Activated CD4-positive, alpha-beta T cell treated with anti-CD3 and anti-CD28 coated beads for 36 hours (primary cell): Measurements from ENCODE around the gene SMIM26. TPM values are rescaled to one million over a fixed set of nuclear protein-coding genes. Genes with fewer than 3 reads are reported as not detected.

Experiments used
- ATAC-seq: fragments of 200-7000 bp; cut with Tn5 transposase; one replicate; pipeline ENCODE4 v1.10.0; 2021; ENCODE audit warnings: mild to moderate bottlenecking, moderate library complexity
- CTCF ChIA-PET: fragments of 350-600 bp; sonication (Branson Sonifier 250); formaldehyde crosslinking; loops from one replicate; lab custom pipeline; 2021; ENCODE audit warnings: antibody characterized with exemption; lab: Charles Lee
- POLR2A ChIA-PET: fragments of 350-600 bp; sonication (Branson Sonifier 250); formaldehyde crosslinking; loops from one replicate; lab custom pipeline; 2021; ENCODE audit warnings: antibody characterized with exemption, inconsistent platforms; lab: Charles Lee
- DNase-seq: peaks from one replicate; pipeline ENCODE4 v3.0.0-alpha.2; 2020
- H3K27ac Mint-ChIP-seq: one replicate; pipeline ENCODE4 v1.8.0; 2021; ENCODE audit warnings: mixed read lengths
- H3K27me3 Mint-ChIP-seq: one replicate; pipeline ENCODE4 v1.8.0; 2021; ENCODE audit warnings: mixed read lengths
- H3K36me3 Mint-ChIP-seq: one replicate; pipeline ENCODE4 v1.8.0; 2021; ENCODE audit warnings: low read depth, mixed read lengths
- H3K4me1 Mint-ChIP-seq: one replicate; pipeline ENCODE4 v1.8.0; 2021; ENCODE audit warnings: mixed read lengths
- H3K4me3 Mint-ChIP-seq: one replicate; pipeline ENCODE4 v1.8.0; 2021; ENCODE audit warnings: mild to moderate bottlenecking, moderate library complexity, mixed read lengths
- H3K9me3 Mint-ChIP-seq: one replicate; pipeline ENCODE4 v1.8.0; 2021; ENCODE audit warnings: low read depth, mixed read lengths
- intact Hi-C, 2 experiments: fragments of 100-400 bp; cut with DNase I in 1 of 2; cut with micrococcal nuclease in 1 of 2; formaldehyde crosslinking; loops; one replicate each; pipeline versions ENCODE4 v1.14.2 to v1.15.1; 2022 to 2024; cut with DNase I, micrococcal nuclease
- total RNA-seq, 2 experiments: library from RNA; stranded (reverse); gene quantifications; one replicate each; pipeline ENCODE4 v1.2.3, GENCODE V29; 2021

The SMIM26 gene
- total RNA-seq, 2 experiments from 2014 or later, result 64.4 to 66.2 TPM

GRCh38 chr20:18580012-18580411 is 12.8 kb downstream of the SMIM26 start:
- Mint-ChIP-seq H3K4me1 (peaks cover 7% of the 10 kb centered on the region), H3K27ac (no peak overlapping the region), H3K27me3 (peaks cover 6% of the 10 kb centered on the region), H3K36me3 (no peaks in the 10 kb centered on the region), H3K4me3 (no peak overlapping the region), H3K9me3 (no peaks in the 10 kb centered on the region)
- POLR2A ChIA-PET, result no interaction called here
- CTCF ChIA-PET, result no interaction called here
- no peak for DNase-seq
- intact Hi-C loops, result loop anchor here in 1 of 2 experiments (10.0 kb wide), 1 partner anchor 165 kb away; no protein-coding TSS in a partner anchor
- ATAC-seq, result no peak

- DNase-seq, result no peak
- Mint-ChIP-seq H3K4me3 (no peak overlapping the region), H3K36me3 (no peaks in the 10 kb centered on the region), H3K9me3 (no peaks in the 10 kb centered on the region), H3K27ac (no peak overlapping the region), H3K27me3 (peaks cover 6% of the 10 kb centered on the region), H3K4me1 (peaks cover 23% of the 10 kb centered on the region)
- CTCF ChIA-PET, result interaction anchor here (0.6 to 1.6 kb wide), 3 partner anchors 16 to 348 kb away, joined by 3 to 4 read pairs (median 3); partner anchors contain the start of gene DZANK1
- intact Hi-C loops, result loop anchor here (5.0 to 10.0 kb wide), 3 partner anchors 170 to 448 kb away; partner anchors contain the start of genes KAT14 (in 1 of the 2) and PET117 (in 1 of the 2)
- POLR2A ChIA-PET, result interaction anchor here (0.7 kb wide), 1 partner anchor 886 kb away, joined by 6 read pairs; no protein-coding TSS in a partner anchor
- no peak for ATAC-seq
Observed at GRCh38 chr20:18585134-18585533, 17.9 kb downstream of the SMIM26 start.

- Mint-ChIP-seq H3K4me1 (peaks cover 25% of the 10 kb centered on the region), H3K4me3 (peak within 1 kb of the TSS; percentile 89), H3K27ac (peak within 1 kb of the TSS; percentile 82), H3K27me3 (peaks cover 6% of the 10 kb centered on the region), H3K36me3 (no peaks in the 10 kb centered on the region), H3K9me3 (no peaks in the 10 kb centered on the region)
- ChIA-PET CTCF (interaction anchor here (0.6 to 1.0 kb wide), 4 partner anchors 120 to 197 kb away, joined by 3 to 4 read pairs (median 3); no protein-coding TSS in a partner anchor), POLR2A (interaction anchor here (1.0 kb wide), 1 partner anchor 121 kb away, joined by 3 read pairs; the partner anchor contains the start of genes DZANK1 and POLR3F)
- intact Hi-C loops, result loop anchor here (1.0 to 10.0 kb wide), 10 partner anchors 21 to 1429 kb away; partner anchors contain the start of genes DZANK1 (in 2 of the 2), POLR3F (in 2 of the 2), SEC23B (in 2 of the 2) and SMIM26 (in 2 of the 2)
- DNase-seq (peak; percentile 96), ATAC-seq (peak; percentile 92)
Observed at GRCh38 chr20:18587665-18588573, 20.7 kb downstream of the SMIM26 start, which contains the start of gene DTD1. TSS of gene DTD1 (plus strand) at chr20:18588054. CDS start at chr20:18588073, 19 bp downstream.

- Mint-ChIP-seq H3K4me1 (peaks cover 25% of the 10 kb centered on the region), H3K36me3 (no peaks in the 10 kb centered on the region), H3K27me3 (peaks cover 6% of the 10 kb centered on the region), H3K27ac (peak overlapping the region; percentile 82), H3K9me3 (no peaks in the 10 kb centered on the region), H3K4me3 (peak overlapping the region; percentile 89)
- intact Hi-C loops, result loop anchor here (1.0 to 10.0 kb wide), 8 partner anchors 81 to 451 kb away; partner anchors contain the start of genes DZANK1 (in 1 of the 2), KAT14 (in 1 of the 2), PET117 (in 1 of the 2) and POLR3F (in 1 of the 2)
- DNase-seq (no peak), ATAC-seq (no peak)
- CTCF ChIA-PET, result interaction anchor here (0.5 to 1.0 kb wide), 5 partner anchors 40 to 198 kb away, joined by 3 to 4 read pairs (median 3); no protein-coding TSS in a partner anchor
- POLR2A ChIA-PET, result interaction anchor here (0.6 to 1.0 kb wide), 3 partner anchors 121 to 296 kb away, joined by 3 read pairs; partner anchors contain the start of genes DZANK1 and POLR3F
Observed at GRCh38 chr20:18588574-18588933, 21.3 kb downstream of the SMIM26 start.

- Mint-ChIP-seq H3K9me3 (no peaks in the 10 kb centered on the region), H3K27me3 (no peaks in the 10 kb centered on the region), H3K4me3 (peak overlapping the region; percentile 89), H3K4me1 (peaks cover 25% of the 10 kb centered on the region), H3K36me3 (peaks cover 3% of the 10 kb centered on the region), H3K27ac (peak overlapping the region; percentile 33)
- ChIA-PET POLR2A (no interaction called here), CTCF (interaction anchor here (0.6 to 1.2 kb wide), 3 partner anchors 24 to 314 kb away, joined by 3 to 4 read pairs (median 4); no protein-coding TSS in a partner anchor)
- DNase-seq, result no peak
- ATAC-seq, result no peak
- intact Hi-C loops, result loop anchor here (2.0 to 10.0 kb wide), 5 partner anchors 175 to 453 kb away; partner anchors contain the start of genes KAT14 (in 1 of the 2) and PET117 (in 1 of the 2)
Observed at GRCh38 chr20:18589941-18590674, 22.9 kb downstream of the SMIM26 start.

- intact Hi-C loops, result no loop called here
- no peaks in the 10 kb centered on the region for H3K9me3 Mint-ChIP-seq
- POLR2A ChIA-PET, result no interaction called here
- H3K36me3 Mint-ChIP-seq, result peaks cover 35% of the 10 kb centered on the region
- no peaks in the 10 kb centered on the region for H3K4me1 Mint-ChIP-seq
- CTCF ChIA-PET, result no interaction called here
- H3K27me3 Mint-ChIP-seq, result no peaks in the 10 kb centered on the region
- ATAC-seq (no peak), DNase-seq (no peak)
- H3K4me3 Mint-ChIP-seq, result no peak overlapping the region
- H3K27ac Mint-ChIP-seq, result no peak overlapping the region
Observed at GRCh38 chr20:18596270-18596669, 29.0 kb downstream of the SMIM26 start.

GRCh38 chr20:18609741-18610140 is 42.5 kb downstream of the SMIM26 start:
- CTCF ChIA-PET, result interaction anchor here (0.7 kb wide), 1 partner anchor 640 kb away, joined by 3 read pairs; no protein-coding TSS in a partner anchor
- ATAC-seq (no peak), DNase-seq (no peak)
- POLR2A ChIA-PET, result no interaction called here
- peaks cover 12% of the 10 kb centered on the region for H3K36me3 Mint-ChIP-seq
- no peaks in the 10 kb centered on the region for H3K9me3 Mint-ChIP-seq
- no peaks in the 10 kb centered on the region for H3K27me3 Mint-ChIP-seq
- peaks cover 5% of the 10 kb centered on the region for H3K4me1 Mint-ChIP-seq
- no peak overlapping the region for H3K4me3 Mint-ChIP-seq
- no peak overlapping the region for H3K27ac Mint-ChIP-seq
- intact Hi-C loops, result no loop called here

GRCh38 chr20:18611492-18611891 is 44.3 kb downstream of the SMIM26 start:
- Mint-ChIP-seq H3K4me1 (peaks cover 8% of the 10 kb centered on the region), H3K4me3 (no peak overlapping the region), H3K27ac (no peak overlapping the region), H3K27me3 (no peaks in the 10 kb centered on the region), H3K36me3 (peaks cover 12% of the 10 kb centered on the region), H3K9me3 (no peaks in the 10 kb centered on the region)
- no peak for DNase-seq
- CTCF ChIA-PET, result no interaction called here
- POLR2A ChIA-PET, result no interaction called here
- intact Hi-C loops, result no loop called here
- ATAC-seq, result no peak

- H3K4me1 Mint-ChIP-seq, result peaks cover 8% of the 10 kb centered on the region
- no peaks in the 10 kb centered on the region for H3K27me3 Mint-ChIP-seq
- CTCF ChIA-PET, result interaction anchor here (0.6 kb wide), 1 partner anchor 1868 kb away, joined by 3 read pairs; no protein-coding TSS in a partner anchor
- DNase-seq, result peak; percentile 39
- peaks cover 15% of the 10 kb centered on the region for H3K36me3 Mint-ChIP-seq
- ATAC-seq, result peak; percentile 95
- intact Hi-C loops, result loop anchor here in 1 of 2 experiments (1.0 kb wide), 1 partner anchor 46 kb away; the partner anchor contains the start of gene SMIM26
- H3K4me3 Mint-ChIP-seq, result no peak overlapping the region
- H3K9me3 Mint-ChIP-seq, result no peaks in the 10 kb centered on the region
- POLR2A ChIA-PET, result no interaction called here
- no peak overlapping the region for H3K27ac Mint-ChIP-seq
Observed at GRCh38 chr20:18613553-18613952, 46.3 kb downstream of the SMIM26 start.

- intact Hi-C loops, result no loop called here
- no peaks in the 10 kb centered on the region for H3K27me3 Mint-ChIP-seq
- H3K27ac Mint-ChIP-seq, result peak overlapping the region; percentile 26
- ChIA-PET CTCF (no interaction called here), POLR2A (no interaction called here)
- H3K9me3 Mint-ChIP-seq, result no peaks in the 10 kb centered on the region
- DNase-seq, result no peak
- peaks cover 13% of the 10 kb centered on the region for H3K36me3 Mint-ChIP-seq
- peaks cover 10% of the 10 kb centered on the region for H3K4me1 Mint-ChIP-seq
- no peak for ATAC-seq
- H3K4me3 Mint-ChIP-seq, result no peak overlapping the region
Observed at GRCh38 chr20:18614244-18614643, 47.0 kb downstream of the SMIM26 start.
